HL-60 (cell line): ENCODE measurements around the gene ATE1.
"Not testable (repeated sequence)": the region's sequence is repeated elsewhere in the genome, so short reads cannot be mapped to it uniquely, and the experiment has no call there.

Experiments
- DNase-seq, 2 experiments: peaks; one replicate each; pipeline ENCODE4 v3.0.0-alpha.2; 2010 to 2020; ENCODE audit warnings: low read depth in 1 of 2, low spot score in 1 of 2
- H3K27ac ChIP-seq: fragments of 250-450 bp; sonication (Bioruptor Pico); replicated peaks from 2 replicates; pipeline ENCODE4 v1.5.1; 2020; ENCODE audit warnings: mild to moderate bottlenecking, moderate library complexity
- H3K27me3 ChIP-seq: fragments of 250-450 bp; sonication (Bioruptor Pico); 2 replicates; pipeline ENCODE4 v1.5.1; 2021; ENCODE audit warnings: mild to moderate bottlenecking, moderate library complexity; ENCODE audit not compliant: insufficient read depth, poor library complexity, severe bottlenecking
- H3K4me3 ChIP-seq: replicated peaks from 2 replicates; pipeline ENCODE4 v1.5.1; 2011; ENCODE audit warnings: mild to moderate bottlenecking, control low read depth, low read length; ENCODE audit not compliant: insufficient read depth
- CTCF ChIP-seq: IDR thresholded peaks from one replicate; pipeline ENCODE4 v1.5.1; 2011; ENCODE audit warnings: low read length, control low read depth, inconsistent platforms; ENCODE audit not compliant: insufficient read depth
- GABPA ChIP-seq: IDR thresholded peaks from 2 replicates; pipeline ENCODE4 v1.6.1; 2012; ENCODE audit warnings: low read depth
- POLR2AphosphoS5 ChIP-seq: IDR thresholded peaks from 2 replicates; pipeline ENCODE4 v1.6.1; 2012; ENCODE audit warnings: low read depth
- REST ChIP-seq: IDR thresholded peaks from 2 replicates; pipeline ENCODE4 v1.6.1; 2012; ENCODE audit warnings: low read depth; ENCODE audit not compliant: insufficient replicate concordance
- SPI1 ChIP-seq: IDR thresholded peaks from 2 replicates; pipeline ENCODE4 v1.6.1; 2012; ENCODE audit warnings: low read depth, mild to moderate bottlenecking, borderline replicate concordance

The ATE1 gene

GRCh38 chr10:121831237-121831636, 96.6 kb downstream of the ATE1 start:
- Histone ChIP-seq H3K27me3 (no peaks in the 10 kb centered on the region), H3K4me3 (no peak overlapping the region), H3K27ac (no peak overlapping the region)
- DNase-seq, result no peak
- no peak for TF ChIP-seq REST
- no peak for TF ChIP-seq SPI1

GRCh38 chr10:121830101-121830500, 97.7 kb downstream of the ATE1 start:
- TF ChIP-seq SPI1, result no peak
- no peak for TF ChIP-seq CTCF
- no peak for TF ChIP-seq GABPA
- no peak for TF ChIP-seq POLR2AphosphoS5
- TF ChIP-seq REST, result no peak
- H3K4me3 ChIP-seq, result no peak overlapping the region
- DNase-seq, result no peak
- H3K27ac ChIP-seq, result no peak overlapping the region
- no peaks in the 10 kb centered on the region for H3K27me3 ChIP-seq

- Histone ChIP-seq H3K4me3 (no peak overlapping the region), H3K27ac (no peak overlapping the region), H3K27me3 (no peaks in the 10 kb centered on the region)
- DNase-seq, result no peak
- no peak for TF ChIP-seq GABPA
- no peak for TF ChIP-seq CTCF
- TF ChIP-seq SPI1, result no peak
- TF ChIP-seq REST, result no peak
- no peak for TF ChIP-seq POLR2AphosphoS5
Measured at GRCh38 chr10:121828045-121828444, 99.8 kb downstream of the ATE1 start.

GRCh38 chr10:121826773-121827172, 101.1 kb downstream of the ATE1 start:
- H3K4me3 ChIP-seq, DNase-seq: not testable (repeated sequence)

More at GRCh38 chr10:121826773-121827172, 101.1 kb downstream of the ATE1 start:
- H3K27ac ChIP-seq, H3K27me3 ChIP-seq: not testable (repeated sequence)
